CD14-positive monocyte (primary cell): ENCODE results near the gene COL4A2. TPM values are rescaled to one million over a fixed set of nuclear protein-coding genes. Genes with fewer than 3 reads are reported as not detected.

Experiments used
- DNase-seq, 3 donors: peaks; one replicate each; pipeline ENCODE4 v3.0.0-alpha.2; 2011 to 2022
- H2AFZ ChIP-seq: 2 replicates; pipeline ENCODE4 v1.6.0; 2012; ENCODE audit warnings: mild to moderate bottlenecking, low read depth, low read length, inconsistent platforms; ENCODE audit not compliant: insufficient read depth, poor library complexity, severe bottlenecking
- H3K27ac ChIP-seq, 2 donors: 1 replicate in 1 of 2; 2 replicates in 1 of 2; pipeline ENCODE4 v1.5.1; 2012 to 2013; ENCODE audit warnings: low read length in 2 of 2, control low read depth in 1 of 2, inconsistent platforms in 1 of 2, low read depth in 1 of 2, mild to moderate bottlenecking in 1 of 2
- H3K27me3 ChIP-seq, 2 donors: one replicate each; pipeline versions ENCODE4 v1.6.0 to v1.6.1; 2011 to 2013; ENCODE audit warnings: low read length in 2 of 2; ENCODE audit not compliant: control insufficient read depth in 2 of 2, insufficient read depth in 2 of 2
- H3K36me3 ChIP-seq, 2 donors: replicated peaks in 1 of 2; 1 replicate in 1 of 2; 2 replicates in 1 of 2; pipeline versions ENCODE4 v1.5.1 to v1.6.1; 2012 to 2013; ENCODE audit warnings: low read length in 2 of 2, control low read depth in 1 of 2, inconsistent platforms in 1 of 2, mild to moderate bottlenecking in 1 of 2; ENCODE audit not compliant: insufficient read depth in 2 of 2, control insufficient read depth in 1 of 2
- H3K4me1 ChIP-seq, 2 donors: 1 replicate in 1 of 2; 2 replicates in 1 of 2; pipeline versions ENCODE4 v1.5.1 to v1.6.1; 2012 to 2013; ENCODE audit warnings: low read length in 2 of 2, control low read depth in 1 of 2, inconsistent platforms in 1 of 2, mild to moderate bottlenecking in 1 of 2, moderate library complexity in 1 of 2; ENCODE audit not compliant: insufficient read depth in 2 of 2, control insufficient read depth in 1 of 2
- H3K4me2 ChIP-seq: replicated peaks from 2 replicates; pipeline ENCODE3; 2012; ENCODE audit warnings: low read length, moderate library complexity, mild to moderate bottlenecking; ENCODE audit not compliant: poor library complexity, severe bottlenecking; ENCODE audit errors: extremely low read depth
- H3K4me3 ChIP-seq, 3 experiments: fragments of 200-600 bp in 1 of 3; sonication (generic) in 1 of 3; replicated peaks in 1 of 3; 1 replicate in 2 of 3; 2 replicates in 1 of 3; pipeline ENCODE4 v1.5.1; 2011 to 2013; ENCODE audit warnings: low read length in 3 of 3, mild to moderate bottlenecking in 3 of 3, control low read depth in 2 of 3, low read depth in 2 of 3, inconsistent platforms in 1 of 3, moderate library complexity in 1 of 3
- H3K79me2 ChIP-seq: 2 replicates; pipeline ENCODE4 v1.6.0; 2012; ENCODE audit warnings: mild to moderate bottlenecking, control low read depth, inconsistent platforms, low read length, moderate library complexity; ENCODE audit not compliant: insufficient read depth
- H3K9ac ChIP-seq: 2 replicates; pipeline ENCODE4 v1.6.0; 2017; ENCODE audit warnings: low read length, mild to moderate bottlenecking; ENCODE audit not compliant: insufficient read depth, poor library complexity, severe bottlenecking
- H3K9me3 ChIP-seq, 2 donors: replicated peaks in 1 of 2; 1 replicate in 1 of 2; 2 replicates in 1 of 2; pipeline versions ENCODE4 v1.5.1 to v1.6.1; 2012 to 2013; ENCODE audit warnings: low read length in 2 of 2, control low read depth in 1 of 2; ENCODE audit not compliant: control insufficient read depth in 1 of 2, insufficient read depth in 1 of 2
- H4K20me1 ChIP-seq: 2 replicates; pipeline ENCODE4 v1.6.0; 2012; ENCODE audit warnings: mild to moderate bottlenecking, low read length, control low read depth, moderate library complexity; ENCODE audit not compliant: insufficient read depth
- H3K27ac Mint-ChIP-seq, 7 donors: one replicate each; pipeline ENCODE4 v1.8.0; 2020; ENCODE audit warnings: mild to moderate bottlenecking in 7 of 7, mixed read lengths in 7 of 7, moderate library complexity in 6 of 7, inconsistent platforms in 2 of 7
- H3K27me3 Mint-ChIP-seq, 3 donors: one replicate each; pipeline ENCODE4 v1.8.0; 2021 to 2022; ENCODE audit warnings: low read depth in 3 of 3, mild to moderate bottlenecking in 3 of 3, mixed read lengths in 3 of 3, moderate library complexity in 3 of 3, inconsistent platforms in 1 of 3
- H3K36me3 Mint-ChIP-seq, 2 donors: one replicate each; pipeline ENCODE4 v1.8.0; 2020; ENCODE audit warnings: mixed read lengths in 2 of 2, inconsistent platforms in 1 of 2, mild to moderate bottlenecking in 1 of 2
- H3K4me1 Mint-ChIP-seq: one replicate; pipeline ENCODE4 v1.8.0; 2020; ENCODE audit warnings: mild to moderate bottlenecking, mixed read lengths
- H3K4me3 Mint-ChIP-seq, 2 donors: one replicate each; pipeline ENCODE4 v1.8.0; 2020; ENCODE audit warnings: mild to moderate bottlenecking in 2 of 2, mixed read lengths in 2 of 2, moderate library complexity in 1 of 2
- H3K9me3 Mint-ChIP-seq, 7 donors: one replicate each; pipeline ENCODE4 v1.8.0; 2020 to 2022; ENCODE audit warnings: mixed read lengths in 7 of 7, mild to moderate bottlenecking in 6 of 7, moderate library complexity in 6 of 7, inconsistent platforms in 2 of 7
- CTCF ChIP-seq: fragments of 200-600 bp; IDR thresholded peaks from one replicate; pipeline ENCODE4 v1.8.0; 2022; ENCODE audit warnings: antibody characterized with exemption, mild to moderate bottlenecking
- WGBS: methylation state at CpG from one replicate; pipeline ENCODE4 v1.1.5; 2013; ENCODE audit warnings: missing lambda C conversion rate; ENCODE audit not compliant: insufficient coverage; 5-methylcytosine and 5-hydroxymethylcytosine counted together
- intact Hi-C, 2 donors: fragments of 100-400 bp; cut with micrococcal nuclease; formaldehyde crosslinking; loops; one replicate each; pipeline versions ENCODE4 v1.15.0 to v1.15.1; 2023
- polyA minus RNA-seq: library from RNA; depleted of rRNA, polyadenylated mRNA; stranded (reverse); fragments of >200 nt; gene quantifications from 2 replicates; pipeline ENCODE4 v1.2.3, GENCODE V29; 2012
- polyA plus RNA-seq, 3 donors: library from polyadenylated mRNA; depleted of rRNA in 1 of 3; unstranded in 2 of 3; stranded (reverse) in 1 of 3; fragments of 300-500 nt in 2 of 3; fragments of >200 nt in 1 of 3; fragmentation: Illumina TruSeq in 2 of 3; gene quantifications; 1 replicate in 2 of 3; 2 replicates in 1 of 3; pipeline ENCODE4 v1.2.3, GENCODE V29; 2012 to 2021
- total RNA-seq, 12 experiments: library from RNA in 1 of 12; stranded (reverse) in 1 of 12; fragments of 120-200 nt in 1 of 12; gene quantifications; one replicate each; pipeline ENCODE4 v1.2.4 and lab custom pipeline; 2013 to 2026; ENCODE audit warnings: mixed read lengths in 6 of 12, inconsistent platforms in 1 of 12

Gene COL4A2
- total RNA-seq (2013): 6.9 TPM
- polyA plus RNA-seq: not detected
- polyA minus RNA-seq: 0.14 TPM in 1 of 2 replicates, not detected in the other
- total RNA-seq (lab: John Stamatoyannopoulos, UW): 0.07 to 5.8 (median 0.63) reads per million in 11 experiments

- peaks cover 0 to 3% of the 10 kb centered on the region in 2 donors for H3K9me3 ChIP-seq
- WGBS: under 1% methylated on average over 96 of the region's 96 CpGs
- no peak within 1 kb of the TSS for H3K4me3 ChIP-seq
- Mint-ChIP-seq H3K27me3 (peaks cover 68 to 89% (median 83%) of the 10 kb centered on the region in 3 donors), H3K9me3 (peaks cover 0 to 6% (median 3%) of the 10 kb centered on the region in 7 donors), H3K4me3 (peak within 1 kb of the TSS in 1 of 2 donors; percentile 86), H3K4me1 (no peaks in the 10 kb centered on the region), H3K27ac (no peak within 1 kb of the TSS), H3K36me3 (no peaks in the 10 kb centered on the region)
- no peaks in the 10 kb centered on the region for H4K20me1 ChIP-seq
- intact Hi-C loops: no loop called here
- no peak within 1 kb of the TSS for H3K4me2 ChIP-seq
- H3K27me3 ChIP-seq: peaks cover 55 to 90% of the 10 kb centered on the region in 2 donors
- H3K79me2 ChIP-seq: no peaks in the 10 kb centered on the region
- no peak within 1 kb of the TSS for H3K27ac ChIP-seq
- H3K36me3 ChIP-seq: no peaks in the 10 kb centered on the region
- no peak for TF ChIP-seq CTCF
- H2AFZ ChIP-seq: no peak within 1 kb of the TSS
- no peak for DNase-seq
- no peak within 1 kb of the TSS for H3K9ac ChIP-seq
- H3K4me1 ChIP-seq: no peaks in the 10 kb centered on the region
Measured at GRCh38 chr13:110306960-110307766, at the start of gene COL4A2, which contains the start of gene COL4A1. COL4A2 (plus strand) TSS chr13:110307284; CDS start chr13:110307904, 620 bp downstream. COL4A1 (minus strand) TSS chr13:110307157; CDS start chr13:110307027, 130 bp downstream.

- Mint-ChIP-seq H3K4me3 (no peak overlapping the region), H3K27me3 (peaks cover 19 to 25% (median 20%) of the 10 kb centered on the region in 3 donors), H3K4me1 (no peaks in the 10 kb centered on the region), H3K36me3 (no peaks in the 10 kb centered on the region), H3K27ac (no peak overlapping the region), H3K9me3 (peaks cover 0 to 5% (median 4%) of the 10 kb centered on the region in 7 donors)
- peaks cover 0 to 2% of the 10 kb centered on the region in 2 donors for H3K27me3 ChIP-seq
- no peak for TF ChIP-seq CTCF
- WGBS: no CpG with 5 or more reads among the region's 3 CpGs
- H3K4me1 ChIP-seq: no peaks in the 10 kb centered on the region
- no peak overlapping the region for H3K9ac ChIP-seq
- no peak overlapping the region for H3K4me3 ChIP-seq
- H3K79me2 ChIP-seq: no peaks in the 10 kb centered on the region
- H2AFZ ChIP-seq: no peak overlapping the region
- H3K27ac ChIP-seq: no peak overlapping the region
- no peak overlapping the region for H3K4me2 ChIP-seq
- no peaks in the 10 kb centered on the region for H3K36me3 ChIP-seq
- H3K9me3 ChIP-seq: no peaks in the 10 kb centered on the region
- no peak for DNase-seq
- intact Hi-C loops: no loop called here
- H4K20me1 ChIP-seq: no peaks in the 10 kb centered on the region
Measured at GRCh38 chr13:110257408-110257807, 49.7 kb upstream of the COL4A2 start.
